GM23248 (cell line): ENCODE measurements around the gene CAMK1D. TPM values are rescaled to one million over a fixed set of nuclear protein-coding genes. Genes with fewer than 3 reads are reported as not detected.
A peak's percentile ranks its signal among the peaks of the same experiment; 100 is the strongest.

Experiments
- DNase-seq: peaks from one replicate; pipeline ENCODE4 v3.0.0-alpha.2; 2015
- H2AFZ ChIP-seq: fragments of 200-600 bp; sonication (generic); 2 replicates; pipeline ENCODE4 v1.6.1; 2016; ENCODE audit warnings: antibody characterized with exemption
- H3F3A ChIP-seq: fragments of 200-600 bp; sonication (generic); 2 replicates; pipeline ENCODE4 v1.6.1; 2016; ENCODE audit warnings: mild to moderate bottlenecking, antibody characterized with exemption, mixed run types; ENCODE audit not compliant: insufficient read depth
- H3K27ac ChIP-seq: fragments of 200-600 bp; sonication (generic); 2 replicates; pipeline ENCODE4 v1.5.1; 2016; ENCODE audit warnings: mild to moderate bottlenecking
- H3K27me3 ChIP-seq: fragments of 200-600 bp; sonication (generic); replicated peaks from 2 replicates; pipeline ENCODE4 v1.6.1; 2016; ENCODE audit warnings: mild to moderate bottlenecking; ENCODE audit not compliant: insufficient read depth
- H3K36me3 ChIP-seq: fragments of 200-600 bp; sonication (generic); 2 replicates; pipeline ENCODE4 v1.6.1; 2016; ENCODE audit warnings: low read depth, mild to moderate bottlenecking
- H3K4me1 ChIP-seq: fragments of 200-600 bp; sonication (generic); 2 replicates; pipeline ENCODE4 v1.6.1; 2016; ENCODE audit warnings: mild to moderate bottlenecking; ENCODE audit not compliant: insufficient read depth
- H3K4me2 ChIP-seq: fragments of 200-600 bp; sonication (generic); one replicate; pipeline ENCODE4 v1.6.1; 2016; ENCODE audit warnings: mild to moderate bottlenecking; ENCODE audit not compliant: unreplicated experiment
- H3K4me3 ChIP-seq: fragments of 200-600 bp; sonication (generic); 2 replicates; pipeline ENCODE4 v1.5.1; 2016; ENCODE audit warnings: mild to moderate bottlenecking
- H3K79me2 ChIP-seq: fragments of 200-600 bp; sonication (generic); 2 replicates; pipeline ENCODE4 v1.6.1; 2016; ENCODE audit warnings: mild to moderate bottlenecking; ENCODE audit not compliant: insufficient read depth
- H3K9ac ChIP-seq: fragments of 200-600 bp; sonication (generic); 2 replicates; pipeline ENCODE4 v1.6.1; 2016; ENCODE audit warnings: mild to moderate bottlenecking
- H3K9me2 ChIP-seq: fragments of 200-600 bp; sonication (generic); 2 replicates; pipeline ENCODE4 v1.6.1; 2016; ENCODE audit warnings: mixed run types, mild to moderate bottlenecking, moderate library complexity; ENCODE audit not compliant: insufficient read depth
- H3K9me3 ChIP-seq: fragments of 200-600 bp; sonication (generic); one replicate; pipeline ENCODE4 v1.6.1; 2017; ENCODE audit warnings: low read depth
- H4K20me1 ChIP-seq: fragments of 200-600 bp; sonication (generic); 2 replicates; pipeline ENCODE4 v1.6.0; 2016; ENCODE audit not compliant: insufficient read depth
- EZH2 ChIP-seq: fragments of 200-600 bp; sonication (generic); IDR thresholded peaks from 2 replicates; pipeline ENCODE4 v1.6.1; 2018; ENCODE audit warnings: antibody characterized with exemption, mild to moderate bottlenecking; ENCODE audit not compliant: insufficient read depth, poor library complexity, severe bottlenecking
- EZH2phosphoT487 ChIP-seq: fragments of 200-600 bp; sonication (generic); IDR thresholded peaks from 2 replicates; pipeline ENCODE4 v1.6.1; 2018; ENCODE audit warnings: antibody characterized with exemption, moderate library complexity, mild to moderate bottlenecking, low read depth; ENCODE audit not compliant: insufficient read depth
- WGBS, 2 experiments: methylation state at CpG; one replicate each; pipeline ENCODE4 v1.1.6; 2015 to 2017; ENCODE audit warnings: low lambda C conversion rate in 2 of 2, low coverage in 1 of 2; ENCODE audit errors: missing lambda C conversion rate in 2 of 2; 5-methylcytosine and 5-hydroxymethylcytosine counted together
- in situ Hi-C: fragments of 300-500 bp; cut with MboI; formaldehyde crosslinking; loops from 2 replicates; pipeline ENCODE4 v1.15.0; 2020
- polyA plus RNA-seq: library from polyadenylated mRNA; unstranded; fragments of >200 nt; fragmentation: Nextera tagmentation; extraction: Ambion mirVana; gene quantifications from 2 replicates; pipeline ENCODE4 v1.2.1, GENCODE V29; 2016
- total RNA-seq: library from RNA; depleted of rRNA; stranded (reverse); fragments of >200 nt; shearing (Covaris generic); gene quantifications from 2 replicates; pipeline ENCODE4 v1.2.3, GENCODE V29; 2014

CAMK1D gene
- total and polyA plus RNA-seq, 2 experiments from 2014 or later = 0.22 to 0.55 TPM

- WGBS, 2 experiments = 52% methylated on average over 27 of the region's 27 CpGs
- Histone ChIP-seq H3K79me2 (no peaks in the 10 kb centered on the region), H3K27me3 (no peaks in the 10 kb centered on the region), H3K27ac (no peak overlapping the region), H3K4me2 (peak overlapping the region; percentile 35), H2AFZ (no peak overlapping the region), H4K20me1 (no peaks in the 10 kb centered on the region), H3K4me1 (no peaks in the 10 kb centered on the region), H3K9ac (no peak overlapping the region), H3K9me2 (no peaks in the 10 kb centered on the region), H3K4me3 (no peak overlapping the region), H3K36me3 (no peaks in the 10 kb centered on the region), H3K9me3 (no peaks in the 10 kb centered on the region), H3F3A (no peaks in the 10 kb centered on the region)
- in situ Hi-C loops = no loop called here
- DNase-seq = peak; percentile 59
- TF ChIP-seq EZH2 (no peak), EZH2phosphoT487 (no peak)
Measured at GRCh38 chr10:12605580-12606405, 256.4 kb downstream of the CAMK1D start.

GRCh38 chr10:12606461-12606860 is 257.1 kb downstream of the CAMK1D start:
- H3K4me1 ChIP-seq = no peaks in the 10 kb centered on the region
- TF ChIP-seq EZH2 = no peak
- no peak for TF ChIP-seq EZH2phosphoT487
- no peaks in the 10 kb centered on the region for H4K20me1 ChIP-seq
- no peak overlapping the region for H3K4me2 ChIP-seq
- in situ Hi-C loops = no loop called here
- no peaks in the 10 kb centered on the region for H3K27me3 ChIP-seq
- H3K4me3 ChIP-seq = no peak overlapping the region
- DNase-seq = no peak
- H3K27ac ChIP-seq = no peak overlapping the region
- 70 to 73% methylated on average over 11 to 12 of the region's 12 CpGs for WGBS, 2 experiments
- H3K9ac ChIP-seq = no peak overlapping the region
- H2AFZ ChIP-seq = no peak overlapping the region
- H3K79me2 ChIP-seq = no peaks in the 10 kb centered on the region
- no peaks in the 10 kb centered on the region for H3K9me3 ChIP-seq
- no peaks in the 10 kb centered on the region for H3K36me3 ChIP-seq
- H3K9me2 ChIP-seq = no peaks in the 10 kb centered on the region
- no peaks in the 10 kb centered on the region for H3F3A ChIP-seq

DNA sequence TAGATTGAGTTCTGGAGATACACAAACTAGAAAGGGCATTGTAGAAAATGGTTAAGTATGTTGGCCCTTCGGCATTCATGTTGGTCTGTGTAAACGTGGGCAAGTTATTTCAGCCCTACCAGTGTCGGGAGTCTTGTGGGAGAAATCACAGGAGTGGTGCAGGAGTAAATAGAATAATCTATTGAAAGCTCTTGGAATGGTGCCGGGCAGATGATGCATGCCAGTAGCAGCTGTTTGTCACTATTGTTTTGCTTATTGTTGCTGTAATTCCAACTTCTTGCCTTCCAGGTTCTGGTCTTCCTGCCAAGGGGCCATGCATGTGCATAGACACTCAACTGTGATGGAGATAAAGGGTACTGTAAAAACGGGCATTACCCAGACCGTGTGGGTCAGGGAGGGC is 259.4 kb downstream of the CAMK1D start:
- Histone ChIP-seq H2AFZ (no peak overlapping the region), H3K4me3 (no peak overlapping the region), H3F3A (no peaks in the 10 kb centered on the region), H3K9me2 (no peaks in the 10 kb centered on the region), H4K20me1 (no peaks in the 10 kb centered on the region), H3K4me2 (no peak overlapping the region), H3K36me3 (no peaks in the 10 kb centered on the region), H3K79me2 (no peaks in the 10 kb centered on the region), H3K9ac (no peak overlapping the region), H3K4me1 (no peaks in the 10 kb centered on the region), H3K27ac (no peak overlapping the region), H3K9me3 (no peaks in the 10 kb centered on the region), H3K27me3 (no peaks in the 10 kb centered on the region)
- TF ChIP-seq EZH2 (no peak), EZH2phosphoT487 (no peak)
- no peak for DNase-seq
- 15 to 20% methylated on average over 6 of the region's 6 CpGs for WGBS, 2 experiments
- in situ Hi-C loops = no loop called here

GRCh38 chr10:12609435-12609834 is 260.1 kb downstream of the CAMK1D start:
- no peak for DNase-seq
- no peaks in the 10 kb centered on the region for H3F3A ChIP-seq
- H2AFZ ChIP-seq = no peak overlapping the region
- no peaks in the 10 kb centered on the region for H3K9me2 ChIP-seq
- no peaks in the 10 kb centered on the region for H4K20me1 ChIP-seq
- in situ Hi-C loops = no loop called here
- H3K9ac ChIP-seq = no peak overlapping the region
- H3K27me3 ChIP-seq = no peaks in the 10 kb centered on the region
- no peaks in the 10 kb centered on the region for H3K36me3 ChIP-seq
- H3K4me3 ChIP-seq = no peak overlapping the region
- WGBS, 2 experiments = 88 to 89% methylated on average over 7 of the region's 7 CpGs
- H3K9me3 ChIP-seq = no peaks in the 10 kb centered on the region
- H3K27ac ChIP-seq = no peak overlapping the region
- H3K4me1 ChIP-seq = no peaks in the 10 kb centered on the region
- no peak overlapping the region for H3K4me2 ChIP-seq
- H3K79me2 ChIP-seq = no peaks in the 10 kb centered on the region
- TF ChIP-seq EZH2 = no peak
- TF ChIP-seq EZH2phosphoT487 = no peak
